Uterus (tissue), 4 donors: Measurements from ENCODE around the gene OSCP1. TPM values are rescaled to one million over a fixed set of nuclear protein-coding genes. Genes with fewer than 3 reads are reported as not detected.

Experiments used
- DNase-seq, 2 donors: peaks; one replicate each; pipeline ENCODE4 v3.0.0-alpha.2; 2019 to 2020
- H3K27ac ChIP-seq, 2 donors: fragments of 200-600 bp; sonication (generic); 1 replicate in 1 of 2; 2 replicates in 1 of 2; pipeline ENCODE4 v1.5.1; 2016 to 2018
- H3K27me3 ChIP-seq, 2 donors: fragments of 200-600 bp; sonication (generic); one replicate each; pipeline ENCODE4 v1.5.1; 2018 to 2019; ENCODE audit warnings: control low read depth in 1 of 2
- H3K36me3 ChIP-seq, 2 donors: fragments of 200-600 bp; sonication (generic); one replicate each; pipeline ENCODE4 v1.5.1; 2019; ENCODE audit warnings: control low read depth in 1 of 2
- H3K4me1 ChIP-seq, 2 donors: fragments of 200-600 bp; sonication (generic); one replicate each; pipeline ENCODE4 v1.5.1; 2018 to 2019; ENCODE audit warnings: control low read depth in 1 of 2
- H3K4me3 ChIP-seq, 2 donors: fragments of 200-600 bp; sonication (generic); 1 replicate in 1 of 2; 2 replicates in 1 of 2; pipeline ENCODE4 v1.5.1; 2018 to 2019; ENCODE audit warnings: mild to moderate bottlenecking in 1 of 2
- H3K9me3 ChIP-seq, 2 donors: fragments of 200-600 bp; sonication (generic); one replicate each; pipeline ENCODE4 v1.5.1; 2019; ENCODE audit warnings: control low read depth in 1 of 2
- CTCF ChIP-seq, 4 experiments: fragments of 200-600 bp in 2 of 4; fragments of 450-650 bp in 2 of 4; sonication (generic) in 2 of 4; IDR thresholded peaks; one replicate each; pipeline ENCODE4 v1.5.1; 2016 to 2019; ENCODE audit warnings: antibody characterized with exemption in 4 of 4, mild to moderate bottlenecking in 2 of 4, moderate library complexity in 1 of 4
- POLR2A ChIP-seq, 2 donors: fragments of 450-650 bp; IDR thresholded peaks; one replicate each; pipeline ENCODE4 v1.6.1; 2016; ENCODE audit warnings: antibody characterized with exemption in 2 of 2, mild to moderate bottlenecking in 1 of 2, moderate library complexity in 1 of 2
- intact Hi-C: fragments of 100-400 bp; cut with DNase I; formaldehyde crosslinking; loops from one replicate; pipeline ENCODE4 v1.15.1; 2023; ENCODE audit warnings: low total_unique reads
- total RNA-seq, 4 donors: library from RNA; depleted of rRNA in 3 of 4; stranded (reverse); fragments of >200 nt in 3 of 4; gene quantifications; one replicate each; pipeline versions ENCODE4 v1.1.0 to v1.2.4, GENCODE V29; 2014 to 2023
- donor health status: DM: yes; HTN: yes; CAD: no.

The OSCP1 gene
- total RNA-seq, 4 donors from 2014 or later = 2.4 to 22.4 (median 12.0) TPM

GRCh38 chr1:36482724-36483388 is 32.6 kb upstream of the OSCP1 start, which contains the start of gene CSF3R:
CSF3R (minus strand) TSS chr1:36482913; CDS start chr1:36479496, 3,417 bp downstream.
- no peak for DNase-seq
- H3K36me3 ChIP-seq = no peaks in the 10 kb centered on the region
- H3K4me3 ChIP-seq = no peak within 1 kb of the TSS
- no peak within 1 kb of the TSS for H3K27ac ChIP-seq
- no peaks in the 10 kb centered on the region for H3K4me1 ChIP-seq
- intact Hi-C loops = no loop called here
- H3K9me3 ChIP-seq = no peaks in the 10 kb centered on the region
- no peak for TF ChIP-seq CTCF (IDR thresholded peaks at IDR 0.05)
- TF ChIP-seq POLR2A (IDR thresholded peaks at IDR 0.05) = no peak
- no peaks in the 10 kb centered on the region for H3K27me3 ChIP-seq

GRCh38 chr1:36481771-36482723 is 31.8 kb upstream of the OSCP1 start:
- no peak for DNase-seq
- intact Hi-C loops = no loop called here
- no peak overlapping the region for H3K27ac ChIP-seq
- H3K4me1 ChIP-seq = no peaks in the 10 kb centered on the region
- no peak overlapping the region for H3K4me3 ChIP-seq
- H3K27me3 ChIP-seq = no peaks in the 10 kb centered on the region
- TF ChIP-seq CTCF (IDR thresholded peaks at IDR 0.05) (no peak), POLR2A (IDR thresholded peaks at IDR 0.05) (no peak)
- no peaks in the 10 kb centered on the region for H3K9me3 ChIP-seq
- H3K36me3 ChIP-seq = no peaks in the 10 kb centered on the region

GRCh38 chr1:36481091-36481490 is 30.8 kb upstream of the OSCP1 start:
- DNase-seq = no peak
- H3K36me3 ChIP-seq = no peaks in the 10 kb centered on the region
- intact Hi-C loops = no loop called here
- TF ChIP-seq CTCF (IDR thresholded peaks at IDR 0.05) (no peak), POLR2A (IDR thresholded peaks at IDR 0.05) (no peak)
- H3K27me3 ChIP-seq = no peaks in the 10 kb centered on the region
- H3K27ac ChIP-seq = no peak overlapping the region
- H3K9me3 ChIP-seq = no peaks in the 10 kb centered on the region
- no peak overlapping the region for H3K4me3 ChIP-seq
- no peaks in the 10 kb centered on the region for H3K4me1 ChIP-seq

GRCh38 chr1:36480161-36480560 is 29.9 kb upstream of the OSCP1 start:
- Histone ChIP-seq H3K27me3 (no peaks in the 10 kb centered on the region), H3K4me3 (no peak overlapping the region), H3K36me3 (no peaks in the 10 kb centered on the region), H3K9me3 (no peaks in the 10 kb centered on the region), H3K4me1 (no peaks in the 10 kb centered on the region), H3K27ac (no peak overlapping the region)
- TF ChIP-seq CTCF (IDR thresholded peaks at IDR 0.05) (no peak), POLR2A (IDR thresholded peaks at IDR 0.05) (no peak)
- intact Hi-C loops = no loop called here
- DNase-seq = no peak
